GM12892 (cell line): ENCODE results near the gene RAP1B.

Source experiments
- POLR2A ChIP-seq: IDR thresholded peaks from 2 replicates; pipeline ENCODE4 v1.6.1; 2011; ENCODE audit warnings: low read depth, low read length, control low read depth
- POLR2AphosphoS5 ChIP-seq: IDR thresholded peaks from 2 replicates; pipeline ENCODE4 v1.6.1; 2011; ENCODE audit warnings: low read depth, low read length, control low read depth

DNA sequence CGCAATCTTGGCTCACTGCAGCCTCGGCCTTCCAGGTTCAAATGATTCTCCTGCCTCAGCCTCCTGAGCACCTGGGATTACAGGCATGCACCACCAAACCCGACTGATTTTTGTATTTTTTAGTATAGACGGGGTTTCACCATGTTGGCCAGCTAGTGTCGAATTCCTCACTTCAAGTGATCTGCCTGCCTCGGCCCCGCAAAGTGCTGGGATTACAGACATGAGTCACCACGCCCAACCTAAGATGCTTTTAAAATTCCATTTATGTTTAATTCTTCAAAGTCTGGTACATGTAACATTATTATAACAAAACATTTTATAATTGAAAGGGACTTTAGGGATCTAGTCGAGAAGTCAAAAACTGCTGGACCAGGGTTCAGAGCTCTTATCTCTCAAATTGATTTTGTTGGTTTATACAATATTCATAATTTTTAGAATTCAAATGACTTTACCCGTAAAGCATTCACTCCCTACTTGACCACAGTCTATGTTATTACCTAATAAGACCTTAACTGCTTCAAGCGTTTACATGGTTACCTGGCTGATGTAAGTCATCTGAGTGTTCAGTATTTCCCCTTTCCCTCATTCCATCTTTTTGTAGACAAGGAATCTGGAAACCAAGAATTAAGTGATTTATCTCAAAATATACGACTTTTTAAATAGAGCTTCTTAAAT is 28.2 kb downstream of the RAP1B start:
- TF ChIP-seq POLR2A (no peak), POLR2AphosphoS5 (no peak)
